ENCODE measurements around the gene WTIP.
"Not testable (repeated sequence)": the region's sequence is repeated elsewhere in the genome, so short reads cannot be mapped to it uniquely, and the experiment has no call there.

- not testable (repeated sequence) for TF ChIP-seq CTCF, POLR2A (IDR thresholded peaks at IDR 0.05)
Measured at GRCh38 chr19:34510904-34511303, 29.3 kb downstream of the WTIP start.

All from body of pancreas (tissue), 4 donors.